Cardiac fibroblast (primary cell): ENCODE results near the gene ZCWPW1.
"Not testable (repeated sequence)": the region's sequence is repeated elsewhere in the genome, so short reads cannot be mapped to it uniquely, and the experiment has no call there.

Experiments used
- DNase-seq, 2 donors: peaks; one replicate each; pipeline versions ENCODE4 v3.0.0 to v3.0.0-alpha.2; 2010; ENCODE audit warnings: low read depth in 2 of 2
- H3K4me3 ChIP-seq, 2 donors: replicated peaks in 1 of 2; 1 replicate in 1 of 2; 2 replicates in 1 of 2; pipeline ENCODE4 v1.5.1; 2011; ENCODE audit warnings: low read depth in 2 of 2, low read length in 2 of 2, mild to moderate bottlenecking in 2 of 2, moderate library complexity in 1 of 2
- TF ChIP-seq, protein P1 (sequence below): IDR thresholded peaks from one replicate; pipeline ENCODE4 v1.5.1; 2011; ENCODE audit warnings: low read depth, mild to moderate bottlenecking, low read length, inconsistent platforms

Gene ZCWPW1

DNA sequence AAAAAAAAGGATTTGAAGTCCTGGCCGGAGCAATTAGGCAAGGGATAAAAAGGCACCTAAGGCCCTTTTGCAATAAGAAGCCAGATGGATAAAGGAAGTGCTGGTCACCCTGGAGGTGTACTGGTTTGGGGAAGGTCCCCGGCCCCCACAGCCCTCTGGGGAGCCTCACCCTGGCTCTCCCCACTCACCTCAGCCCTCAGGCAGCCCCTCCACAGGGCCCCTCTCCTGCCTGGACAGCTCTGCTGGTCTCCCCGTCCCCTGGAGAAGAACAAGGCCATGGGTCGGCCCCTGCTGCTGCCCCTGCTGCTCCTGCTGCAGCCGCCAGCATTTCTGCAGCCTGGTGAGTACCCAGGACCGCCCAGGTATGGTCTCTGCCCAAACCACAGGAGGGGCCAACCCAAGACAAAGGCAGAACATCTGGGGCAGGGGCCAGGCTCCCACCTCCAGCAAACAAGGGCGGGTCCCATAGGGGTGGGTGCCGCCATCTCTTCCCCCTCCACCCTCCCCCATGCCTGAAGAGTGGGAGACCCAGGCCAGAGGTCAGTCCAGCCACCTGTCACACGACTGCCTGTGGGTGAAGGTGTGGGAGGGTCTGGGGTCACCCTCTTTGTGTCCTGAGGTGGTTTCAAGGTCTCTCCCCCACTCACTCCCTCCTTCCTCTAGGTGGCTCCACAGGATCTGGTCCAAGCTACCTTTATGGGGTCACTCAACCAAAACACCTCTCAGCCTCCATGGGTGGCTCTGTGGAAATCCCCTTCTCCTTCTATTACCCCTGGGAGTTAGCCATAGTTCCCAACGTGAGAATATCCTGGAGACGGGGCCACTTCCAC, 70.3 kb downstream of the ZCWPW1 start, which contains the start of gene PILRB:
Gene PILRB, plus strand, starts transcription at position 91 of the 830 bp plus-strand sequence. Its CDS starts 186 bp downstream, at position 277.
- H3K4me3 ChIP-seq = no peak within 1 kb of the TSS
- DNase-seq = no peak
- TF ChIP-seq, protein P1, sequence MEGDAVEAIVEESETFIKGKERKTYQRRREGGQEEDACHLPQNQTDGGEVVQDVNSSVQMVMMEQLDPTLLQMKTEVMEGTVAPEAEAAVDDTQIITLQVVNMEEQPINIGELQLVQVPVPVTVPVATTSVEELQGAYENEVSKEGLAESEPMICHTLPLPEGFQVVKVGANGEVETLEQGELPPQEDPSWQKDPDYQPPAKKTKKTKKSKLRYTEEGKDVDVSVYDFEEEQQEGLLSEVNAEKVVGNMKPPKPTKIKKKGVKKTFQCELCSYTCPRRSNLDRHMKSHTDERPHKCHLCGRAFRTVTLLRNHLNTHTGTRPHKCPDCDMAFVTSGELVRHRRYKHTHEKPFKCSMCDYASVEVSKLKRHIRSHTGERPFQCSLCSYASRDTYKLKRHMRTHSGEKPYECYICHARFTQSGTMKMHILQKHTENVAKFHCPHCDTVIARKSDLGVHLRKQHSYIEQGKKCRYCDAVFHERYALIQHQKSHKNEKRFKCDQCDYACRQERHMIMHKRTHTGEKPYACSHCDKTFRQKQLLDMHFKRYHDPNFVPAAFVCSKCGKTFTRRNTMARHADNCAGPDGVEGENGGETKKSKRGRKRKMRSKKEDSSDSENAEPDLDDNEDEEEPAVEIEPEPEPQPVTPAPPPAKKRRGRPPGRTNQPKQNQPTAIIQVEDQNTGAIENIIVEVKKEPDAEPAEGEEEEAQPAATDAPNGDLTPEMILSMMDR = peak; percentile 12

DNA sequence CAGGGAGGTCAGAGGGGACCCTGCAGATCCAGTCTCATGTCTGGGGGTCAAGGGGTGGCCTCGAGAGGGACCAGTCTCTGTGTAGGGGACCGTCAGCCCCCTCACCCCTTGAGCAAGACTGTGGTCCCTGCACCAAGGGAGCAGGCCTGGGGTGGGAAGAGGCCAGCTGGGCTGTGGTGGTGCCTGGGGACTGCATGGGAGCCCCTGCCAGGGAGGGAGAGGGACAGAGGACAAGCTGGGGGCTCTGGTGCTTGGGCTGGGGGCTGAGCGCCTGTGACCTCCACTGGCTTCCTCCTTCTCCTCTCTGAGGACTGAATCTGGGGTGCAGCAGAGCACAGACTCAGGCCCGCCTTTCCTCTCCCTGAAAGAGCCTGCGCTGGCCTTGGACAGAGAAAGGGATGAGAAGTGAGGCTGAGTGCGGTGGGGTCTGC, 71.4 kb downstream of the ZCWPW1 start:
- DNase-seq = no peak
- TF ChIP-seq, protein P1 = no peak
- no peak overlapping the region for H3K4me3 ChIP-seq

DNA sequence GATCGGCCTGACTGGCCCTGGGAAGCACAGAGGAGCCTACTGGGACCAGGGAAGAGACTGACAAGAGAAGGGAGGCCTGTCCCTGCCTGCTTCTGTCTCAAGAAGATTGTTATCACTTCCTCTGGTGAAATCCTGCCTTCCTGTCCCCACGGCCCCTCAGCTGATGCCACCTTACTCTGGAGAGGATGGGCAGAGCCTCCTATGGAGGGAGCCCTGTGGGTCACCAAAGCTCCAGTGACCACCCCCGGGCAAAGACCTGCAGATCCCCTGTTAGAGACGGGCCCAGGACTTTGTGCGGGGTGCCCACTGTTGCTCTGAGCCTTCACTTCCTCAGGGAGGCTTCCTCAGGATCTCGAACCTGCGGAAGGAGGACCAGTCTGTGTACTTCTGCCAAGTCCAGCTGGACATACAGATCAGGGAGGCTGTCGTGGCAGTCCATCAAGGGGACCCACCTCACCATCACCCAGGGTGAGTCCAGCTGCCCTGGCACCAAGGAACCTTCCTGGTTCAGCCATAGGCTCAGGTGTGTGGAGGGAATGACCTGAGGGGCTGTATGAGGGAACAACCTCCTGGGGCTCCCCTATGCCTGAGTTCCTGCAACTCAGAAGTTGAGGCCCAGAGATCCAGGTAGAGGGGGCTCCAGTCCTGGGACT, 72.0 kb downstream of the ZCWPW1 start:
- TF ChIP-seq, protein P1 = no peak
- no peak for DNase-seq
- H3K4me3 ChIP-seq = no peak overlapping the region

DNA sequence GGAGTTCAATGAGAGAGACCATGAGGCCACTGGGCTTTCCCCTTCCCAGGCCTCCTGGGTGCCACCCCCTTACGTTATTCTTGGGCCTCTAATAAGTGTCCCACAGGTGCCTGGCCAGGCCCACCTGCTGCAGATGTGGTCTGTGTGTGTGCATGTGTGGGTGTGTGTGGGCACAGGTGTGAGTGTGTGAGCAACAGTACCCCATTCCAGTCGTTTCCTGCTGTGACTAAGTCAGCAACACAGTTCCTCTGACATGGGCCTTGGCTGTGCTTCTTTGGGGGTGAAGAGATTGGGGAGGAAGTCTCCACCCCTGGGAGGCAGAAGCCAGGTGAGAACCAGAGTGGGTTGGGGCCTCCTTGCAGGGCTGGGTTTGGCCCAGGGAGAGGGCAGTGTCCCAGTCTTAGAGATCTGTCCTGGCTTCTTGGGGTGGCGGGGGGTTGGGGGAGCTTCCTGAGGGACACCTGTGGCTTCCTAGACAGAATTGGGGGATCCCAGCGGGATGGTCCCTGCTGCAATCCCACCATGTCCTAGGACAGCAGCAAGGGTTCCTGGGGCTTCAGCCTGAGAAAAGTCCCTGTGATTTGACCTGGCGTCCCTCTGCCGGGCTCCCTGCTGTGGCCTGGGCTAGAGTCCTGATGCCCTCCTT, 74.7 kb downstream of the ZCWPW1 start:
- TF ChIP-seq, protein P1 = no peak
- H3K4me3 ChIP-seq = no peak overlapping the region

DNA sequence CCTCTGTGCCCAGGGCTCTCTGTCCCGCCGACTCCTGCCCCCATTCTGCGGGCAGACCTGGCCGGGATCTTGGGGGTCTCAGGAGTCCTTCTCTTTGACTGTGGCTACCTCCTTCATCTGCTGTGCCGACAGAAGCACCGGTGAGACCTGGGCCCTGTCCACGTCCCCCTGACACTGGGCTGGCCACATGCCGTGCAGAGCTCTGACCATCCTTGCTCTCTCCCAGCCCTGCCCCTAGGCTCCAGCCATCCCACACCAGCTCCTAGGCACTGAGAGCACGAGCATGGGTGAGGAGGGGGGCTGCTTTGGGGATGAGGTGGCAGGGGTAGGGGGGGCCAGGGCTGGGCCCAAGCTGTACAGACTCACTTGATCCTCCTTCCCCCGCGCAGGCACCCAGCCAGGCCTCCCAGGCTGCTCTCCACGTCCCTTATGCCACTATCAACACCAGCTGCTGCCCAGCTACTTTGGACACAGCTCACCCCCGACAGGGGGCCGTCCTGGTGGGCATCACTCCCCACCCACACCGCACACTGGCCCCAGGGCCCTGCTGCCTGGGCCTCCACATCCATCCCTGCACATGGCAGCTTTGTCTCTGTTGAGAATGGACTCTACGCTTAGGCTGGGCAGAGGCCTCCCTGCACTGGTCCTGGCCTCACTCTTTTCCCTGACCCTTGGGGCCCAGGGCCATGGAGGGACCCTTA, 75.4 kb downstream of the ZCWPW1 start:
- no peak for DNase-seq
- TF ChIP-seq, protein P1 = no peak
- H3K4me3 ChIP-seq = no peak overlapping the region

More for the DNA sequence above, 74.7 kb downstream of the ZCWPW1 start:
- DNase-seq = no peak

DNA sequence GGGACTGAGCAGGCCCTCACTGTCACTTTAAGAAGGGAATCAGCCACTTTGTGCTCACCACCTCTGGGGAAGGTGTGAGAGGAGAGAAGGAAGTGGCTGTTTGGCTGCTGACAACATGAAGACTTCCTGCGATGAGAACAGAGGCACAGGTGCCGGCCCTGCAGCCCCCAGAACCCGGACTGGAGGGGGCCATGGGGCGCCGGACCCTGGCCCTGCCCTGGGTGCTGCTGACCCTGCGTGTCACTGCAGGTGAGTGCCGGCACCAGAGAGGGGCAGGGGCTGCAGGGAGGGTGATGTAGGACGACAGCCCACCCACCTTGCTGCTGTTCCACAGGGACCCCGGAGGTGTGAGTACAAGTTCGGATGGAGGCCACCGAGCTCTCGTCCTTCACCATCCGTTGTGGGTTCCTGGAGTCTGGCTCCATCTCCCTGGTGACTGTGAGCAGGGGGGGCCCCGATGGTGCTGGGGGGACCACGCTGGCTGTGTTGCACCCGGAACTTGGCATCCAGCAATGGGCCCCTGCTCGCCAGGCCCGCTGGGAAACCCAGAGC, 76.2 kb downstream of the ZCWPW1 start:
- H3K4me3 ChIP-seq, DNase-seq: not testable (repeated sequence)
